ENCODE measurements around the gene PSMD6.

Gene PSMD6

GRCh38 chr3:64023187-64023860 is at the start of gene PSMD6:
Gene PSMD6, minus strand, starts transcription at chr3:64023494. Its CDS starts 75 bp downstream, at chr3:64023419.
- Histone ChIP-seq H3K9me3 (ENCODE audit: low read depth, low read length) (no peaks in the 10 kb centered on the region), H3K27ac (no peak within 1 kb of the TSS), H3K36me3 (ENCODE audit: insufficient read depth, low read length) (peaks cover 10% of the 10 kb centered on the region), H3K9ac (ENCODE audit: insufficient read length) (peak within 1 kb of the TSS; percentile 88), H3K4me3 (peak within 1 kb of the TSS; percentile 79)
- no peak for DNase-seq (ENCODE audit: low read depth, low spot score)
- TF ChIP-seq POLR2AphosphoS5 (IDR thresholded peaks at IDR 0.05; ENCODE audit: borderline replicate concordance, low read depth, low read length) (peak; percentile 85), FOXP2 (optimal IDR thresholded peaks at IDR 0.05; ENCODE audit: control extremely low read depth, extremely low read length, insufficient read depth) (no peak), EZH2 (IDR thresholded peaks at IDR 0.05) (no peak)

- H3K4me3 ChIP-seq, result no peak overlapping the region
- TF ChIP-seq EZH2 (IDR thresholded peaks at IDR 0.05) (no peak), FOXP2 (optimal IDR thresholded peaks at IDR 0.05; ENCODE audit: control extremely low read depth, extremely low read length, insufficient read depth) (no peak), POLR2AphosphoS5 (IDR thresholded peaks at IDR 0.05; ENCODE audit: borderline replicate concordance, low read depth, low read length) (no peak)
- no peaks in the 10 kb centered on the region for H3K36me3 ChIP-seq (ENCODE audit: insufficient read depth, low read length)
- no peak overlapping the region for H3K27ac ChIP-seq
- no peaks in the 10 kb centered on the region for H3K9me3 ChIP-seq (ENCODE audit: low read depth, low read length)
- DNase-seq (ENCODE audit: low read depth, low spot score), result no peak
- H3K9ac ChIP-seq (ENCODE audit: insufficient read length), result no peak overlapping the region
Observed at GRCh38 chr3:64072126-64072525, 48.8 kb upstream of the PSMD6 start.

GRCh38 chr3:64070704-64071103 is 47.4 kb upstream of the PSMD6 start:
- no peak overlapping the region for H3K27ac ChIP-seq
- no peaks in the 10 kb centered on the region for H3K9me3 ChIP-seq (ENCODE audit: low read depth, low read length)
- no peak overlapping the region for H3K4me3 ChIP-seq
- no peak for DNase-seq (ENCODE audit: low read depth, low spot score)
- H3K36me3 ChIP-seq (ENCODE audit: insufficient read depth, low read length), result no peaks in the 10 kb centered on the region
- no peak overlapping the region for H3K9ac ChIP-seq (ENCODE audit: insufficient read length)
- no peak for TF ChIP-seq FOXP2 (optimal IDR thresholded peaks at IDR 0.05; ENCODE audit: control extremely low read depth, extremely low read length, insufficient read depth)
- no peak for TF ChIP-seq POLR2AphosphoS5 (IDR thresholded peaks at IDR 0.05; ENCODE audit: borderline replicate concordance, low read depth, low read length)
- TF ChIP-seq EZH2 (IDR thresholded peaks at IDR 0.05), result no peak

GRCh38 chr3:64067506-64068346 is 44.4 kb upstream of the PSMD6 start:
- no peak for DNase-seq (ENCODE audit: low read depth, low spot score)
- Histone ChIP-seq H3K9me3 (ENCODE audit: low read depth, low read length) (no peaks in the 10 kb centered on the region), H3K36me3 (ENCODE audit: insufficient read depth, low read length) (no peaks in the 10 kb centered on the region), H3K4me3 (no peak overlapping the region), H3K9ac (ENCODE audit: insufficient read length) (no peak overlapping the region), H3K27ac (no peak overlapping the region)
- TF ChIP-seq POLR2AphosphoS5 (IDR thresholded peaks at IDR 0.05; ENCODE audit: borderline replicate concordance, low read depth, low read length) (no peak), FOXP2 (optimal IDR thresholded peaks at IDR 0.05; ENCODE audit: control extremely low read depth, extremely low read length, insufficient read depth) (no peak), EZH2 (IDR thresholded peaks at IDR 0.05) (no peak)

- Histone ChIP-seq H3K9ac (ENCODE audit: insufficient read length) (no peak overlapping the region), H3K27ac (no peak overlapping the region), H3K9me3 (ENCODE audit: low read depth, low read length) (no peaks in the 10 kb centered on the region), H3K4me3 (no peak overlapping the region), H3K36me3 (ENCODE audit: insufficient read depth, low read length) (no peaks in the 10 kb centered on the region)
- TF ChIP-seq POLR2AphosphoS5 (IDR thresholded peaks at IDR 0.05; ENCODE audit: borderline replicate concordance, low read depth, low read length), result no peak
- no peak for TF ChIP-seq EZH2 (IDR thresholded peaks at IDR 0.05)
- no peak for TF ChIP-seq FOXP2 (optimal IDR thresholded peaks at IDR 0.05; ENCODE audit: control extremely low read depth, extremely low read length, insufficient read depth)
- DNase-seq (ENCODE audit: low read depth, low spot score), result no peak
Observed at GRCh38 chr3:64064804-64065203, 41.5 kb upstream of the PSMD6 start.

- no peak for TF ChIP-seq POLR2AphosphoS5 (IDR thresholded peaks at IDR 0.05; ENCODE audit: borderline replicate concordance, low read depth, low read length)
- TF ChIP-seq FOXP2 (optimal IDR thresholded peaks at IDR 0.05; ENCODE audit: control extremely low read depth, extremely low read length, insufficient read depth), result no peak
- no peak for TF ChIP-seq EZH2 (IDR thresholded peaks at IDR 0.05)
- no peak overlapping the region for H3K27ac ChIP-seq
- no peaks in the 10 kb centered on the region for H3K36me3 ChIP-seq (ENCODE audit: insufficient read depth, low read length)
- H3K9me3 ChIP-seq (ENCODE audit: low read depth, low read length), result no peaks in the 10 kb centered on the region
- no peak overlapping the region for H3K4me3 ChIP-seq
- H3K9ac ChIP-seq (ENCODE audit: insufficient read length), result no peak overlapping the region
- DNase-seq (ENCODE audit: low read depth, low spot score), result no peak
Observed at GRCh38 chr3:64063983-64064438, 40.7 kb upstream of the PSMD6 start.

GRCh38 chr3:64063207-64063982 is 40.1 kb upstream of the PSMD6 start:
- no peak overlapping the region for H3K4me3 ChIP-seq
- no peaks in the 10 kb centered on the region for H3K9me3 ChIP-seq (ENCODE audit: low read depth, low read length)
- H3K27ac ChIP-seq, result no peak overlapping the region
- TF ChIP-seq POLR2AphosphoS5 (IDR thresholded peaks at IDR 0.05; ENCODE audit: borderline replicate concordance, low read depth, low read length) (no peak), FOXP2 (optimal IDR thresholded peaks at IDR 0.05; ENCODE audit: control extremely low read depth, extremely low read length, insufficient read depth) (no peak), EZH2 (IDR thresholded peaks at IDR 0.05) (no peak)
- no peak for DNase-seq (ENCODE audit: low read depth, low spot score)
- H3K36me3 ChIP-seq (ENCODE audit: insufficient read depth, low read length), result no peaks in the 10 kb centered on the region
- H3K9ac ChIP-seq (ENCODE audit: insufficient read length), result no peak overlapping the region

- no peak overlapping the region for H3K9ac ChIP-seq (ENCODE audit: insufficient read length)
- no peak for TF ChIP-seq EZH2 (IDR thresholded peaks at IDR 0.05)
- no peak for TF ChIP-seq POLR2AphosphoS5 (IDR thresholded peaks at IDR 0.05; ENCODE audit: borderline replicate concordance, low read depth, low read length)
- TF ChIP-seq FOXP2 (optimal IDR thresholded peaks at IDR 0.05; ENCODE audit: control extremely low read depth, extremely low read length, insufficient read depth), result no peak
- no peaks in the 10 kb centered on the region for H3K9me3 ChIP-seq (ENCODE audit: low read depth, low read length)
- no peak for DNase-seq (ENCODE audit: low read depth, low spot score)
- no peaks in the 10 kb centered on the region for H3K36me3 ChIP-seq (ENCODE audit: insufficient read depth, low read length)
- no peak overlapping the region for H3K4me3 ChIP-seq
- H3K27ac ChIP-seq, result no peak overlapping the region
Observed at GRCh38 chr3:64061628-64062027, 38.3 kb upstream of the PSMD6 start.
